Tibial nerve (tissue), 3 donors: Measurements from ENCODE around the gene AGPS.

ENCODE experiments used
- POLR2A ChIP-seq, 2 donors: fragments of 450-650 bp; IDR thresholded peaks; one replicate each; pipeline ENCODE4 v1.6.1; 2017; ENCODE audit warnings: antibody characterized with exemption in 2 of 2, mild to moderate bottlenecking in 2 of 2, moderate library complexity in 2 of 2
- TF ChIP-seq, protein P1 (sequence below), 5 experiments: fragments of 200-600 bp in 3 of 5; fragments of 450-650 bp in 2 of 5; sonication (generic) in 3 of 5; IDR thresholded peaks; one replicate each; pipeline ENCODE4 v1.5.1; 2016 to 2019; ENCODE audit warnings: antibody characterized with exemption in 5 of 5, mild to moderate bottlenecking in 3 of 5, moderate library complexity in 2 of 5

DNA sequence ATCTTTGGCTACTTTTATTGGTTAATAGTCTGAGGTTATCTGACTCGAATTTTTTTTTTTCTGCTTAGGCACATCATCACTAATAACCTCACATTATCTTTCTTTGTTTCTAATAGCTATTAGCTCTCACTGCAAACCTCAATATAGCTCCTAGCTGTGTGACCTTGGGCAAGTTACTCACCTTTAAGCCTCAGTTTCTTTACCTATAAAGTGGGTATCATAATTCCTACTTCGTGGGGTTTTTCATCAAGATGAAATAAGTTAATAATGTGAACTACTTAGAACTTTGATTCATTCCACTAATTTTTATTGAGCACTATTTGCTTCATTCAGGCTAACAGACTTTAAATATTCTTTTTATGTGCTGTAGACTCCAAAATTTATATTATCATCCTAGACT is 55.5 kb downstream of the AGPS start:
- TF ChIP-seq, protein P1, sequence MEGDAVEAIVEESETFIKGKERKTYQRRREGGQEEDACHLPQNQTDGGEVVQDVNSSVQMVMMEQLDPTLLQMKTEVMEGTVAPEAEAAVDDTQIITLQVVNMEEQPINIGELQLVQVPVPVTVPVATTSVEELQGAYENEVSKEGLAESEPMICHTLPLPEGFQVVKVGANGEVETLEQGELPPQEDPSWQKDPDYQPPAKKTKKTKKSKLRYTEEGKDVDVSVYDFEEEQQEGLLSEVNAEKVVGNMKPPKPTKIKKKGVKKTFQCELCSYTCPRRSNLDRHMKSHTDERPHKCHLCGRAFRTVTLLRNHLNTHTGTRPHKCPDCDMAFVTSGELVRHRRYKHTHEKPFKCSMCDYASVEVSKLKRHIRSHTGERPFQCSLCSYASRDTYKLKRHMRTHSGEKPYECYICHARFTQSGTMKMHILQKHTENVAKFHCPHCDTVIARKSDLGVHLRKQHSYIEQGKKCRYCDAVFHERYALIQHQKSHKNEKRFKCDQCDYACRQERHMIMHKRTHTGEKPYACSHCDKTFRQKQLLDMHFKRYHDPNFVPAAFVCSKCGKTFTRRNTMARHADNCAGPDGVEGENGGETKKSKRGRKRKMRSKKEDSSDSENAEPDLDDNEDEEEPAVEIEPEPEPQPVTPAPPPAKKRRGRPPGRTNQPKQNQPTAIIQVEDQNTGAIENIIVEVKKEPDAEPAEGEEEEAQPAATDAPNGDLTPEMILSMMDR (IDR thresholded peaks at IDR 0.05) = no peak
- TF ChIP-seq POLR2A (IDR thresholded peaks at IDR 0.05) = no peak
